ENCODE results near the gene CCDC39.

CCDC39 gene

DNA sequence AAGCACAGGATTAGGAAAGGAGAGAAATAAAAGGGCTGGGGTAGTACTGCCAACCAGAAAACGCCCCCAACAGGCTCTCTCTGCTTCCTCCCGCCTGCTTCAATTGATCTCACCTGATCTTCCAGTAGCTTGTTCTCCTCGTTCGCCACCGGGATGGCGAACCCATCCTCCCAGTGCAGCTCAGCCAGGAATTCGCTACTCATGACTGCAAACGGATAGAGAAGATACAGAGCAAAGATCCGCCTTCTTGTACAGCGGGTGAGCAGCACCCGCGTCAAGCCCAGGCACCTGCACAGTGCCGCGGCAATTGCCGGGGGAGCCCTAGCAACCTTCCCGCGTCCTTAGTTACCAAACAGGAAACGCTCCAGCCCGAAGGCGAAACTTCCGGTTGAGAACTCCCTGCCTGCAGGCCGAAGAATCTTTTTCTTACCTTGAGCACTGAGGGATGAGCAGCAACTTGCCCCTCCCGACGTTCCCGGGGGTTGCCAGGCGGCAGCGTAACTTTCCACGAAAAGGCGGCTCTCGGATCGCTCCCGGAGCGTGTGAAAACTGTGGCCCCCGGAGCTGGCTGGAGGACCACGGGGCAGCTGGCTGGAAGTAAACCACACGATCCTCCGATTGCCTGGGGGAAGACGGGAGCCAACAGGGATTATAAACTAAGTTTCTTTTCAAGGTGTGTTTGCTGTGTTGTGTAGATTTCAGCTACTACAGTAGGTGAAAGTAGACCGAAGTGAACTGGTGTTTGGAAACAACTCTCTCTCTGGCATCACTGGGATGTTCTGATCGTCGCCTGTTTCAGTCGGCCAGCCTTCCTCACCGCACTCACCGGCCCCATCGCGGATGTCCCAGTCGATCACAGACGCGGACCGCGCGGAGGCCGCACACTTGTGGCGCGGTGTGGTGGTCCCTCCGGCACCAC lies at the start of gene CCDC39:
CCDC39 (minus strand) TSS at position 312 of the 919 bp plus-strand sequence; CDS start at position 203, 109 bp downstream.
- peak; percentile 30 for DNase-seq

DNA sequence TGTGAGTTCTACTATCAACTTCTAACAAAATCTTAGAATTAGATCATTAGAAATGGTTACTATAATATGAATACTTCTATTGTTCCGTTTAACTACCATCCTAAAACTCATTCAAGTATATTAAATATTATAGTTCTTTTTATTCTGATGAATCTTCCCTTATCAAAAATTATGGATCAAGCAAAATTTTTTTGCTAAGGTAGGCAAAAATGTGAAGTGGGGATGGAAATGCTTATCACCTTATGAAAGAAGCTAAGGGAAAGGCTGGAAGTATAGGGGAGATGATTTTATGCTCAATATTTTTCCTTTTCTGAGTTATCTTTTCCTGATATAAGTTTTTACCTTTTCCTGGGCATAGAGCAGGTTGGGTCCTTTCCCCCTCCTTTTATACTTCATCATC lies 40.7 kb upstream of the CCDC39 start:
- DNase-seq: no peak

DNA sequence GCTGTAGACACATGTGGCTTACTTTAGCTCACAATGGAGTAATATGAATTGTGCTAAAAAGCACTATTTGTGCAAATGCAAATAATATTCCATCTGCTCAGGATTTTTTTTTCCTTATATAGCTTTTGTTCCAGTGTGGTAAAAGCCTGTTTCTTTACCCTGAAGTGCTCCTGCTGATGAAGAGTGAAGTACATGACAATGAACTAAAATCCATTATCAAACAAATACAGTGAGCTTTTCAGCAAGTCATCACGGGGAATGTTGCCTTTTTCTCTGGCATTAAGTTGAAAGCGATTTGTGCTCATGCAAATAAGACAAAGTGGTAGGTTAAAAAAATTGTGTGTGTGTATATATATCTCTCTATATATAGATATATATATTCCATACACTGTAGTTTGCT lies 28.6 kb upstream of the CCDC39 start:
- no peak for DNase-seq

DNA sequence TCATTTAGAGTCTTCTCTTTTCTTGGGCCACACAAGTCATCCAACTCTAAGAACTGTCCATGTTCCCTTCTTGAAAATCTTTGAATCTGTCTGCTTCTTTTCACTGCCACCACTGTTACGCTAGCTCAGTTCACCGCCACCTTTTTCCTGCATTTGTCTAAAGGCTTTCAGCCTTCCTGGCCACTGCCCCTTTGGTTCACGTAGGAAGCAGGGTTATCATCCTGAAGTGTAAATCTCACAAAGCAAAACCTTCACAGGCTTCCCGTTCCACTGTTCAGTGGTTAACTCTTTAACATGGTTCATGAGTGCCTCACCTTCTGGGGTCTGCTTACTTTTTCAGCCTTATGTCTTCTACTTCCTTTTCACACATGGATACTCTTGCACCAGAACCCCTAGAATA lies 26.3 kb upstream of the CCDC39 start:
- DNase-seq: no peak

DNA sequence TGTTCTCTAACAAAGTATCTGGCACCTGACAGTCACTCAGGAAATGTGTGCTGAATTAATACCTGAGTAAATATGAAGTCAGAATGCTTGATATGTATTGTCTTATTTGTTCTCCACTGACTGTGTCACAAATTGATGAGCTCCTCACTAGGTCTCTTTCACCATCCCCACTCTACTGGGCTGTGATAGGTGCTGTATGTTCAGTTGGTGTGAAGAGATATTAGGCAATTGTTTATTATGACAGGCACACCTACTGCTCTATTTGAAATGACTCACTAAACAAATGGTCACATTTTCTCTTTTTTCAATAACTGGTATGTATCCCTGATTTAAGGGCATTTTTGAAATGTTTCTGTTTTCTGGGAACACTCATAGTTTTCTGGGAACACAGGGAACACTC lies 25.2 kb upstream of the CCDC39 start:
- no peak for DNase-seq

DNA sequence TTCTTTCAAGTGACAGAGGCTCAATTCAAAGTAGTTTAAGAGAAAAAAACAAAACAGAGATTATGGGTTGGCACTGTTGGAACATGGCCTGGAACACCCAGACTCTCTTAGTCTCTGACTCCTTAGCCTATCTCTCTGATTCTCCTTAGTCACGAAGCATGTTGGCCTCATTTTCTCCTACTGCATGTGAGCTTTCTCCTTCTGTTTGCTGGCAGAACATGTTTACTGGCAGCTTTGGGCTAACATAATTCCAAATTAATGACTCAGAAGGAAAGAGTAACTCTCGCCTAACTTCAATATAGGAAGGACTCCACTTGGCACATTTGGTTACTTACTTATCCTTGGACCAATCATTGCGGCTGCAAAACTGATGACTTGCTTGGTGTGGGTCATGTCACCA lies 21.7 kb upstream of the CCDC39 start:
- no peak for DNase-seq

DNA sequence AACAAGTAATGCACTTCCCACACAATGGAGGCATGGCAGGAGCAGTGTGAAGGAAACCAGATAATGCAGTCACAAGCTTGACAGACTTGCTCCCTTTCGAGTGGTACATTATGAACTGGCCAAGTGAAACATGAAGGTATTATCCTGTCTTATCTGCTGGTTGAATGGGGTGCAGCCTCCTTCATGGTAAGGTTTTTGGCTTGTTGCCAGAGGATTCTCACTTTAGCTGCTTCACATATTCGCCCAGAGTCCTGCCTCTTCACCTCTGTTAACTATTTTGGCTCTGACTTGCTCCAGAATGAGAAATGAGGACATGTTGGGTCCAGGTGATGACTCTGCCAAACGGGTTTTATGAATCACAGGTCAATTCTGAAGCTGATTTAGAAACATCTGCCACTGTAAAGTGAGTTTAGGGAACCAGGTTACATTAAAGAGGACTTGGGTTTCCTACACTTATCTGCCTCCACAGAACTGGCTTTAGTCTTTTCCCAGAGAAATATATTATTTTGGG lies 19.5 kb upstream of the CCDC39 start:
- no peak for DNase-seq

DNA sequence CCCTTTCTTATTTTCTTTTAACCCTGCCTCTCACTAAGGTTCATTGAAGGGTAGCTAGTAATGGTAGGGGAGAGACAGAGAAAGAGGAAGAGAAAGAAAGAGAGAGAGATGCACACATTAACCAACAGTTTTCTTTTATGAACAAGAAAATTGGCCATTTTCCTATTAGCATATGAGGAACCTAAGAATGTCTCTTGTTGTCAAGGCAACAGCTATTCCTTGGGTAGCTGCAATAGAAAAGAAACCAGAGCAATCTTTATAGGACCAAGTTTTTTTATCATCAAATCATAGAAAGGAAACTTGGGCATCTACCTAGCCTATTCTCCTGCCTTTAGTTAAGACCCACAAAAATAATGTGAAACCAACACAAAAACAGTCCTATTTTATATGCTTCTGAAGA lies 15.0 kb upstream of the CCDC39 start:
- DNase-seq: no peak

DNA sequence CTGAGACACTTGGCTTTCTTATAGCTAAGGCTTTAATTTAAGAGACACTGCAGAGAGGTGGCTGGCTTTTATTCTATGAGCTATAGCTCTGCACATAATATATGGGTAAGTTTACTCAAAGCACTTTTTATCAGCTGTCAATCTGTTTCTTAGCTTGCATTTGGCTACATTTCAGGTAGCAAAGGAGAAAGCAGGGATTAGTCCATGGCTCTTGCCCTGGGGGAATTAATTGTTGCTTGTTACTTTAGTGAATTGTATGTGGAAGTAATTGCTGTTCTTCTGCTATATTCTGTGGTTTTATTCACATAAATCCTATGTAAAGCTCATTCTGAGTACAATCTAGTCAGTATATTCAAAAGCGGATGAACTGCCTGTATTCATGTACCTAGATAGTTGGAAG lies 14.4 kb upstream of the CCDC39 start:
- no peak for DNase-seq

DNA sequence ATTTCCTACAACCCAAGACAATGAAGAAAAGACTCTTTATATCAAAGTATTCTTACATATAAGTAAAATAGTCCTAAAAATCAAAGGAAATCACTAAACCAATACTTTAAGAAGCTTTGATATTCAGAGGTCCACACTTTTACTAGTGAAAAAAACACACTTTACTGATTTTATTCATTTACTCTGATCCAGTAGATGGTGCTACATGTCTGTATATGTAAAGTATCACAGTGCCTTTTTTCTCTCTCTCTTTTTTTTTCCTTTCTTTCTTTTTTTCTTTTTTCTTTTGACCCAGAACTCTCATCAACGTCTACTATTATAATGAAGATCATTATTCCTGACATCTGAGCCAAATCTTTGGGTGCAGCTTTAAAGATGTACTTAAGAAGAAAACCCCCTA lies 10.8 kb upstream of the CCDC39 start:
- DNase-seq: no peak

DNA sequence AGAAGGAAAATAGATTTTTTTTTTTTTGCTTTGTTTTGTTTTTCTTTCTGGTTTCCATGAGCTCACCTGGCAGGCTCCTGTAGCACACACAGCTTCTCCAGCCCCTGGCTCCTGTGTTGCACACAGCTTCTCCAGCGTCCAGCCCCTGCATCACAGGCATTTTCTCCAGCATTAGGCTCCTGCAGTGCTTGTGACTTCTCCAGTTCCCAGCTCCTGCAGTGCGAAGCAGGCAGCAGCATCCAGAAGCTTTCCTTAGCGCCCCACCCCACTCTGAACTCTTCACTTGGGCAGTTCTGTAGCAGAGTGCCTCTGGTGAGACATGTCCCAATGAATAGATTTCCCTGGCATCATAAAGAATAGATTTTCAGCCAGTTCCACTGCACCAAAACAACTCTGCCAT lies 5.5 kb upstream of the CCDC39 start:
- DNase-seq: no peak

DNA sequence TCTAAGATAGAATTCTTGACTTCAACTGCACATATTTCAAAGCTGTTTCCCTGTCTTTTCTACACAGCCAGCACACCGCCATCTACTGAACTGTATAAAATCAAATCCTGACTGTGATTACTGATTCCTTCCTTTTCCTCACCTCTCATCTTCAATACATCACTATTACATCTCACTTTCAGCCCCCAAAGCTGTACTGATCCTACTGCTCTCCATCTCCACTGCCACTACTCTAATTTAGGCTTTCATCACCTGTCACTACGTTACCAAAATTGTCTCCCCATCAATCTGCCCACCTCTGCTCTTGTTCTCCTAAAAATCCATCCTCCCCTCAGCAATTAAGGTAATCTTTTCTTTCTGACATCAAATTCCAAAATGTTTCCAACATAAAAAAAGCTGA lies 4.5 kb upstream of the CCDC39 start:
- DNase-seq: no peak

DNA sequence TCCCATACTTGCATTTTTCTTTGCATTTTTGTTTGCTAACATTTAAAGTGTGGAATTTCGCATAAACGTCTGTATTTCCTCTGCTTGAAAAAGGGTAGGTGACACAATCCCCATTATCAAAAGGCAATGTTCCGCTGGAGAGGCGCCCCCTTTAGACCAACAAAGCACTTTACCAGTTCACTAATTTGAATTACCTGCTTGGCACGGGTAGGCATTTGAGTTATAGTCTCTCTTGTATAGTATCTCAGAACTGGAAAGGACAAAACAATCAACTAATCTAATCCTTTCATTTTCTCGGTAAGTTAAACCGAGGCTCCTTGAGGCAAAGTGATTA lies 775 bp upstream of the CCDC39 start:
- DNase-seq: no peak

DNA sequence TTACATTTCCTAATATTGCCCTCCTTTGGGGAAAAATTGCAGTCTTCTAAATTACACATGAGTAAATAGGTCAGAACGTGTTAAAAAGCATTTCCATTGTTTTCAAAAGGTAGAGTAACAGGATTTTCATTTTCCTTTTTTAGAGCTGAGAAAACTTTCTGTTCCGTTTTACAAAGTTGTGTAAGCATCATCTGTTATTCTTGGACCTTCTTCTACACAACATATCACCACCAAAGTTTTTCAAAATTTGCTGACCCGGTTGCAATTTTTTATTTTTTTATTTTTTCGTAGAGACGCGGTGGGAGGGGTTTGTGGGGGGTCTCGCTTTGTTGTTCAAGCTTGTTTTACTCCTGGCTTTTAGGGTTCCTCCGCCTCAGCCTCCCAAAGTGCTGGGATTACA lies 1.1 kb downstream of the CCDC39 start:
- DNase-seq: no peak

DNA sequence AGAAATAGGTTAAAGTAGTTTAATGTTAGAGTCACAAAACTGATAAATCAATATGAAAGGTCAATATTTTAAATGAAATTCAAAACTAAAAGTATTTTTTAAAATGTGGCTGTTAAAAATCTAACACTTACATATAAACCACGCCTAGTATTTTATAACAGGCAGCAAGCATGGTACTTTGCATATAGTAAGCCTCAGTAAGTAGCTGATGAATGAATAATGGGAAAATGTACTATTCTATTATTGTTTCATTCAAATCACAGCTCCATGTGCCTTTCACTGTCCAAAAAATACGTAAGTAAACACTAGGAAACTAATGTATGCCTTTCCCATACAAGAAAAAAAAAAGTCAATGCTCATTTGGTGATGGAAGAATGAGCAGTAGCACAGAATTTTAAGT lies 17.8 kb downstream of the CCDC39 start:
- DNase-seq: no peak

DNA sequence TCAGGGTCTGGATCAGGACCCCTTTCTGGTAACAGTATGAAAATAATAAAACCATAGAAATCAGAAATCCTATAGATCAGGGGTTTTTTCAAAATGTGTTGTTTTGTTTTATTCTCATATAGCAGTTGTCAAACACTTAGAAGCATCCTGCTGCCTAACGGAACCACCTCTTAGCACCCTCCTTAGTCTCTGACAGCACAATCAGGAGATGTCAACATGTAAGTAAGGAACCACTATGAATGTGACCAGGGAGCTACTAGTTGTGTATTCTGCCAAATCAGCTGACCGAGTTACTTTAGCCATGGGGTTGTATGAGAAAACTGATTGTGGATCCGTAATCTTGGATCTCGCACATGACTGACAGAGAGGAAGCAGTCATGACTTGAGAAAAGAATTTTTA lies 22.2 kb downstream of the CCDC39 start:
- DNase-seq: no peak

DNA sequence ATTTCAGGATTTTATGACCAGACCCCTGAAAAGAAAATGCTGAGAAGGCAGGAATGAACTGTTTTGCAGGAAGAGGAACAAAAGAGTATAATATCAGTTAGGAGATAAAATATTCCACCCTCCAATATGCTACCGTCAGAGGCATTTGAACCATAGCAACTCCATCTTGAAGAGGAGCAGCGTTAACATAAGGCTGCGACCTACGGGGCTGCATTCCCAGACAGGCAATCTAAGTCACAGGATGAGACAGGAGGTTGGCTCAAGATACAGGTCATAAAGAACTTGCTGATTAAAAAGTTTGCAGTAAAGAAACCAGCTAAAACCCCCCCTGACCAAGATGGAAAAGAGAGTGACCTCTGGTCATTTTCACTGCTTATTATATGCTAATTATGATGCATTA lies 22.9 kb downstream of the CCDC39 start:
- DNase-seq: no peak

DNA sequence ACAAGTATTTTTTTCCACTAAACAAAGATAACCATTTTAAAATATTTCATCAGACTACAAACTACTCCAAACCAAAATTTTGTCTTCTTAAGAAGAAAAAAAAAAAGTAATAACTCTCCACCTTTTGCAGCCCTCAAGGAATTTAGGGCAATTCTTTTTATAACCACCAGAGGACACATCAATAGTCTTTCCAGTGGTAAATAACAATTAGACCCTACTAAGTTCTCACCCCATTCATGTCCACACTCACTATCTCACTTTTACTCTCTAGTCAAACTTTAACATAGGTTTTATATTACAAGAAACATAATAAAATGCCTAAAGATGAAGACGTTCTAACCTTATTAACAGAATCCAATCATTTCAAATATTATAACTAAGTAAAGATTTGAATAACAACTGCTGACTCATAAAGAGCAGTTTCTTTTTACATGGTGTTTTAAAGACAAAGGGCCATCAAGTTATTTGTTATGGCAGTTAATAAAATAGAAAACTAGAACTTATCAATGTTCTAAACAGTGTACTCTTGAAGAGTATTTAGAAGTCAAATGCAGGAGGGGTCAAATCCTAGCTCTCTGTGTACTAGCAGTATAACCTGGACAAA lies 33.0 kb downstream of the CCDC39 start:
- DNase-seq: no peak

DNA sequence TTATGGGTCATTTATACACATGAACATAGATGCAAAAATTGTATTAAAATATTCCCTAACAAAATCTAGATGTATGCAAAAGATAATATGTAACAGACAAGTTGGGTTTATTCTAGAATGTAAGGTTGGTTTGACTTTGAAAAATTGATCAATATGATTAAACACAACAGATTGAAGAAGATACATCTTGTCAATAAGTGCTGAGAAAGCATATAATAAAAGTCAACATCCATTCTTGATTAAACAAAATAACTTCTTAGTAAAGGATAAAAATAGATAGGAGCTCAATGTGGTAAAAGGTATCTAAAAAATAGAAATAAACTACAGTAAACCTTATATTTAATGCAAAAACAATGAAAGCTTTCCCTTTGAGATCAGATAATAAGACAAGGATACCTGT lies 38.3 kb downstream of the CCDC39 start:
- DNase-seq: no peak

DNA sequence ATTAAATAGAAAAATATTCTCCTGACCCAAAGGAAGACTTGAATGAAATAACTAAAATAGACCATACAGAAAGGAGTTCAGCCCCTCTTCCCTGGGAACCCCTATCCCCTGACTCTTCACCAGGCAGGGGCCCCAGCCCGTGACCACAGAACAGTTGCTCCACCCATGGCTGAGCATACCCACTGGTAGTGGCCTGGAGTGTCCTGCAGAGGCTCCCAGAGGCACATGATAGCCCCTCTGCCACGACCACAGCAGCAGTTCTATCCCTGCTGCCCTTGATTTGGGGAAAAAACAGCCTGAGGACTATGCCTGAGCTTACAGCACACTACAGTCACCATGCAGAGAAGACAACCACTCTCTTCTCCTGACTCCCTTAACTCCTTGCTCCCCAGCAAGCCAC lies 45.6 kb downstream of the CCDC39 start:
- DNase-seq: no peak

DNA sequence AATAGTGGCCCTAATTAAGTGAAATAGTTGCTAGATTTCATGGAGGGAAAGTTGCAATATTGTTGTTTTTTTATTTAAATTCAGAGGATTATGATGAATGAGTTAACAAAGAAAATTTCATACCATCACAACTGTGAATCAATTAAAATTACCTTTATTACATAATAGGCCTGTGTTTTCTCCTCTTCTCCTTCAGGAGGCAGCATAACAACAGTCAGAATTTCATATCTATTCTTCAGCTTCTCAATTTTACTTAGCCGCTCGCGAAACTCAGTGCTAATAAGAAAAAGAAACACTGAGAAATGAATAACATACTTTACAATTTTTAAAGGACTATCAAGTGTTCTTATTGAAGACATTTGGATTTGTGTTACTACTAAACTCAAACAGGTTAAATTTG lies 48.0 kb downstream of the CCDC39 start:
- DNase-seq: no peak

DNA sequence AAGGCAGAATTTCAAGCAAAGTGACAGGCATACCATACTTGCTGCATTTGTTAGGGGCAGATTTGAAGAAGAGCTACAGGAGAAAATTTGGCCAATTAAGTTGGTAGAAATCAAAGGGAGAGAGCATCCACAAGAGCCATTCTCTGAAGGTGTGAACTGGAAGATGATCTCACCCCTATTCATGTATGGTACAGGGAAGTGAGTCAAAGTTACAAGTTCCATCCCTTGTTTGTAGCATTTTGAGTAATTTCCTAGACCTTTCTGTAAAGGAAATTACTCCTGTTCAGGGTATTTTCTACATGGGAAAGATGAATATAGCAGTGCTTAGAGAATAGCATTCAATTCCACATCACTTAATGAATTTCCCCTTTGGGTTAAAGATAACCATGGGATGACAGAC lies 48.9 kb downstream of the CCDC39 start:
- no peak for DNase-seq

DNA sequence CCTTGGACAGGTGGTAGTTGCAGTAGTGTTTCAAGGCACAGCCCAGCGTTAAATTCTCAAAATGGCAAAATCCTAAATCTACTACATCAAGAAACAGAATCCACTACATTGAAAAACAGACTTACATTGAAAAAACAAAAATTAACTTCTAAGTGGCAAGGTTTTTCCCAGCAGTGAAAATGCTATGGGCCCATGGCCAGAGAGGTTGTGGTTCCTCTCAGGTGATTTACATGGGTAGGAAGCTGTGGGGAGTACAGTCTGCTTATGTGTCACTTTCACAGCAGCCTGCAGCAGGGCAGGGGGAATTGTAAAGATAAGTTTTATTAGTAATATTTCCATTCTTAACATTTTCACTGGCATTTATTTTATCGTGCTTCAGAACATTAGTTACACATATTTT lies 52.4 kb downstream of the CCDC39 start:
- DNase-seq: no peak

DNA sequence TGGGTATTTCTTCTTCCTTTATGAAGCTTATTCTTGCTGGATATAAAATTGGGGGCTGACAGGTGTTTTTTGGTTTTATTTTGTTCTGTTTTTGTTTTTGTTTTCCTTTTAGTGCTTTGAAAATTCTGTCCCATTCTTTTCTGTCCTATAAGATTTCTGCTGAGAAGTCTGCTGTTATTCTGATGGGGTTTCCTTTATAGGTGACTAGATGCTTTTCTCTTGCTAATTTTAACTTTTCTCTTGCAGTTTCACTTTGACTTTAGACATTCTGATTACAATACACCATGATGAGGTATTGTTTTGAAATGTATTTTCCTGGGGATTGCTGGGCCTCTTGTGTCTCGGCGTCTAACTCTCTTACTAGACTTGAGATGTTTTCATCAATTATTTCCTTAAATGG lies 54.6 kb downstream of the CCDC39 start:
- DNase-seq: no peak

DNA sequence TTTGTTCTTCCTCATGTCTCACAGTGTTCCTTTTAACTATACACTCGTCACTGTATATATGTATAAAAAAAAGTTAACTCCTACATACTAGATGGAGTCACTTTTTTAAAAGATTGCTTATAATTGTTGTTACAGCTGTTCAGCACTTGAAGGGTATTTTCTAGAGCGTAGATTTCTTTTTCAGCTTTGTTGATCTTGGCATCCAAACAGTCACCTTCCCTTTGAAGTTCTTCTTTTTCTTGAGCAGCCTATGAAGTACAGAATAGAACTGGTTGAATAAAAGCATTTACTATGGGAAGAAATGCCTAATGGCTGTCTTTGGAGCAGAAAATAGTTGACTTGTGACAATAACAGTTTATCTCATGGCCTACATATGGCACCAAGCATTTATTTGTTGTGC lies 59.6 kb downstream of the CCDC39 start:
- no peak for DNase-seq

All from CD4-positive, alpha-beta T cell treated with Interferon gamma for 1 hour (primary cell).